ENCODE measurements around the gene UNC5C. TPM values are rescaled to one million over a fixed set of nuclear protein-coding genes. Genes with fewer than 3 reads are reported as not detected.

The UNC5C gene
- total RNA-seq, 2 experiments from 2014 or later: not detected

GRCh38 chr4:95563638-95564337, 15.0 kb upstream of the UNC5C start:
- Mint-ChIP-seq H3K36me3 (ENCODE audit: low read depth) (no peaks in the 10 kb centered on the region), H3K27ac (no peak overlapping the region), H3K4me3 (no peak overlapping the region), H3K4me1 (ENCODE audit: low read depth) (no peaks in the 10 kb centered on the region), H3K27me3 (no peaks in the 10 kb centered on the region), H3K9me3 (peaks cover 7% of the 10 kb centered on the region)
- TF ChIP-seq CTCF (IDR thresholded peaks at IDR 0.05): no peak
- CTCF ChIA-PET: no interaction called here
- intact Hi-C loops (cut with micrococcal nuclease): no loop called here
- no peak for DNase-seq
- no peak for ATAC-seq
- POLR2A ChIA-PET: no interaction called here

DNA sequence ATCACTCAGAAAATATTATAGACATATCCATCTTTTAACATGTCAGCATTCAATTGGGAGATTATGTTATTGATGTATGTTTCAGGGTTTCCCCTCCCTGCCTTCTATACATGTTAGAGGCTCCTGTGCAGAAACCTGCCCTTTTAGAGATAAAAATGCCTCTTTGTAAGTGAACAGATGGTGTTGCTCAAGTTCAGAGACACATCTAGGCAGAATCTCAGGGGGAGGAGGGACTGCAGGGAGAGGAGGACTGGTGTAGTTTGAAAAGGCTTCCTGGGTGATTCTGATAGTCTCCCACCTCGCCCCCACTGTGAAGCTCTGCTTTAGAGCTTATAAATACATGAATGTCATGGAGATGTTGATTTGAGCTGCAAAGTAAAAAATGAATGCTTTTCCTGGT, 12.0 kb upstream of the UNC5C start:
- Mint-ChIP-seq H3K9me3 (peaks cover 4% of the 10 kb centered on the region), H3K36me3 (ENCODE audit: low read depth) (no peaks in the 10 kb centered on the region)

GRCh38 chr4:95556207-95556859, 7.6 kb upstream of the UNC5C start:
- DNase-seq: no peak
- Mint-ChIP-seq H3K27me3 (peaks cover 5% of the 10 kb centered on the region), H3K9me3 (no peaks in the 10 kb centered on the region), H3K27ac (no peak overlapping the region), H3K4me1 (ENCODE audit: low read depth) (no peaks in the 10 kb centered on the region), H3K4me3 (no peak overlapping the region), H3K36me3 (ENCODE audit: low read depth) (no peaks in the 10 kb centered on the region)
- ChIA-PET POLR2A (no interaction called here), CTCF (no interaction called here)
- ATAC-seq: no peak
- intact Hi-C loops (cut with micrococcal nuclease): no loop called here
- no peak for TF ChIP-seq CTCF (IDR thresholded peaks at IDR 0.05)

More for the DNA sequence above, 12.0 kb upstream of the UNC5C start:
- intact Hi-C loops (cut with micrococcal nuclease): no loop called here
- Mint-ChIP-seq H3K27ac (no peak overlapping the region), H3K27me3 (no peaks in the 10 kb centered on the region), H3K4me3 (no peak overlapping the region), H3K4me1 (ENCODE audit: low read depth) (no peaks in the 10 kb centered on the region)
- ChIA-PET POLR2A (no interaction called here), CTCF (no interaction called here)
- TF ChIP-seq CTCF (IDR thresholded peaks at IDR 0.05): no peak
- ATAC-seq (no peak), DNase-seq (no peak)

GRCh38 chr4:95552942-95553550, 4.3 kb upstream of the UNC5C start:
- no peaks in the 10 kb centered on the region for H3K36me3 Mint-ChIP-seq (ENCODE audit: low read depth)
- ChIA-PET CTCF (no interaction called here), POLR2A (no interaction called here)
- TF ChIP-seq CTCF (IDR thresholded peaks at IDR 0.05): no peak
- H3K27me3 Mint-ChIP-seq: peaks cover 29% of the 10 kb centered on the region
- H3K4me1 Mint-ChIP-seq (ENCODE audit: low read depth): peaks cover 11% of the 10 kb centered on the region
- no peak overlapping the region for H3K27ac Mint-ChIP-seq
- H3K4me3 Mint-ChIP-seq: no peak overlapping the region
- intact Hi-C loops (cut with micrococcal nuclease): no loop called here
- no peak for ATAC-seq
- no peak for DNase-seq
- H3K9me3 Mint-ChIP-seq: no peaks in the 10 kb centered on the region

- CTCF ChIA-PET: no interaction called here
These were observed 2.9 kb upstream of the UNC5C start for GRCh38 chr4:95551653-95552052.

More at GRCh38 chr4:95551653-95552052, 2.9 kb upstream of the UNC5C start:
- intact Hi-C loops (cut with micrococcal nuclease): no loop called here
- Mint-ChIP-seq H3K27ac (no peak overlapping the region), H3K4me1 (ENCODE audit: low read depth) (peaks cover 14% of the 10 kb centered on the region), H3K27me3 (peaks cover 42% of the 10 kb centered on the region), H3K4me3 (no peak overlapping the region), H3K36me3 (ENCODE audit: low read depth) (no peaks in the 10 kb centered on the region), H3K9me3 (no peaks in the 10 kb centered on the region)
- POLR2A ChIA-PET: no interaction called here
- no peak for TF ChIP-seq CTCF (IDR thresholded peaks at IDR 0.05)
- DNase-seq (no peak), ATAC-seq (no peak)

Measured in activated CD8-positive, alpha-beta T cell treated with anti-CD3 and anti-CD28 coated beads for 36 hours (primary cell).